ENCODE measurements around the gene QKI. TPM values are rescaled to one million over a fixed set of nuclear protein-coding genes. Genes with fewer than 3 reads are reported as not detected.

Gene QKI
- polyA plus RNA-seq, 1 donor (not counting 4 experiments of a cell fraction or from before 2014, with no cell fraction given): 53.3 TPM

DNA sequence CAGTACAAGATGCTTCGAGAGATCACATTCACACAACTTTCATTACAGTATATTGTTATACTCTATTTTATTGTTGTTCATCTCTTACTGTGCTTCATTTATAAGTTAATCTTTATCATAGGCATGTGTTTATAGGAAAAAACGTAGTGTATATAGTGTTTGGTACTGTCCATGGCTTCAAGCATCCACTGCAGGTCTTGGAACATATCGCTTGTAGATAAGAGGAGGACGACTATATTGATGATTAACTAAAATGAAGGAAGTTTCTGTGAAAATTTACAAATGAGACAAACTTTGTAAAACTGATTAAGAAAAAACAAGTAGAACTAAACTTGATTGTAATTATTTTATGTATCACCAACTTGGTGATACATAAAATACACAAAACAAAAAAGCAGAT, 98.5 kb downstream of the QKI start:
- FAIRE-seq: no peak
- no peaks in the 10 kb centered on the region for H3K36me3 ChIP-seq (ENCODE audit: control insufficient read depth in 2 of 2, extremely low read depth in 1 of 2, insufficient read depth in 2 of 2, low read length in 2 of 2)
- no peak overlapping the region for H3K4me2 ChIP-seq (ENCODE audit: control insufficient read depth, extremely low read depth, insufficient read depth, low read depth, low read length)
- no peaks in the 10 kb centered on the region for H3K4me1 ChIP-seq (ENCODE audit: control insufficient read depth, extremely low read depth, insufficient read depth, low read length)
- H4K20me1 ChIP-seq (ENCODE audit: control insufficient read depth, extremely low read depth, insufficient read depth, low read length): no peaks in the 10 kb centered on the region
- no peak for DNase-seq (ENCODE audit: low read depth, low spot score)
- H3K9ac ChIP-seq (ENCODE audit: control insufficient read depth, extremely low read depth, insufficient read depth, low read length): no peak overlapping the region
- no peaks in the 10 kb centered on the region for H3K9me1 ChIP-seq (ENCODE audit: control insufficient read depth, extremely low read depth, insufficient read depth, low read length)
- dilution Hi-C loops (cut with MboI; ENCODE audit: extremely low pct_ligation_motif_present, low sequenced_read_pairs): no loop called here
- no peak overlapping the region for H2AFZ ChIP-seq (ENCODE audit: control insufficient read depth, low read length)
- TF ChIP-seq, protein P1, sequence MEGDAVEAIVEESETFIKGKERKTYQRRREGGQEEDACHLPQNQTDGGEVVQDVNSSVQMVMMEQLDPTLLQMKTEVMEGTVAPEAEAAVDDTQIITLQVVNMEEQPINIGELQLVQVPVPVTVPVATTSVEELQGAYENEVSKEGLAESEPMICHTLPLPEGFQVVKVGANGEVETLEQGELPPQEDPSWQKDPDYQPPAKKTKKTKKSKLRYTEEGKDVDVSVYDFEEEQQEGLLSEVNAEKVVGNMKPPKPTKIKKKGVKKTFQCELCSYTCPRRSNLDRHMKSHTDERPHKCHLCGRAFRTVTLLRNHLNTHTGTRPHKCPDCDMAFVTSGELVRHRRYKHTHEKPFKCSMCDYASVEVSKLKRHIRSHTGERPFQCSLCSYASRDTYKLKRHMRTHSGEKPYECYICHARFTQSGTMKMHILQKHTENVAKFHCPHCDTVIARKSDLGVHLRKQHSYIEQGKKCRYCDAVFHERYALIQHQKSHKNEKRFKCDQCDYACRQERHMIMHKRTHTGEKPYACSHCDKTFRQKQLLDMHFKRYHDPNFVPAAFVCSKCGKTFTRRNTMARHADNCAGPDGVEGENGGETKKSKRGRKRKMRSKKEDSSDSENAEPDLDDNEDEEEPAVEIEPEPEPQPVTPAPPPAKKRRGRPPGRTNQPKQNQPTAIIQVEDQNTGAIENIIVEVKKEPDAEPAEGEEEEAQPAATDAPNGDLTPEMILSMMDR (optimal IDR thresholded peaks at IDR 0.05 in 1 of 3, IDR thresholded peaks at IDR 0.05 in 1 of 3, conservative IDR thresholded peaks at IDR 0.05 in 1 of 3; ENCODE audit: extremely low read depth in 1 of 3, insufficient read depth in 2 of 3, low read length in 3 of 3): no peak
- TF ChIP-seq EZH2 (IDR thresholded peaks at IDR 0.05; ENCODE audit: low read length): no peak
- no peak overlapping the region for H3K27ac ChIP-seq (ENCODE audit: control insufficient read depth, insufficient read depth, low read length)
- H3K9me3 ChIP-seq (ENCODE audit: control insufficient read depth, low read depth, low read length): no peaks in the 10 kb centered on the region
- no peaks in the 10 kb centered on the region for H3K27me3 ChIP-seq (ENCODE audit: control insufficient read depth, extremely low read depth, insufficient read depth, low read length)
- H3K4me3 ChIP-seq (ENCODE audit: control insufficient read depth in 2 of 3, extremely low read depth in 1 of 3, insufficient read depth in 2 of 3, low read depth in 1 of 3, low read length in 3 of 3): no peak overlapping the region
- H3K79me2 ChIP-seq (ENCODE audit: control insufficient read depth, insufficient read depth, low read length): peaks cover 39% of the 10 kb centered on the region

DNA sequence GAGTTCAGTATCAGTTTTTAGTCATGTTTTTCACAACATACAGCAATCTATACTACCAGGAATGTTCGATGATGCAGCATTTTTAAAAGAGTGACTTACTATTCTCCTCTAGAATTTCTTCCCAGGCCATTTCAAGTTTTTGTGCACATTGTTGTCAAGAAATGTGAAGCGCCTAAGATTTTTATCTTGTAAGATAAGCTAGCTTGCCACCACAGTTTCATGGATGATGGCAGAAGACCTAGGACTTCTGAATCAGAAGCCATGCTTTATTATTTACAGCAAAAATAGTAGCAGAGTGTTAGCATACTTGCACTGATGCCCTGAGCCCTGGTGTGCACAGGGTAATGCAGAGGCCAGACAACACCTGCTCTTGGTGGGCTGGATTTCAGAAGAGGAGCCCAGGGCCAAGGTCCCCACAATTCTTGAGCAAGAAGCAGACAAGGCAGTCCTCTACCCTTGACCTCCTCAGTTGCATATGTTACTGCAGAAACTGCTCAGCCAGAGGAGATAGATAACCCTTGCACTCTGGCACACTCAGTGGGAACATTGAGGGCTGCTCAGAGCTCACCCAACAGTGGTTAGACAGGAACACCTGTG, 99.2 kb downstream of the QKI start:
- no peaks in the 10 kb centered on the region for H3K4me1 ChIP-seq (ENCODE audit: control insufficient read depth, extremely low read depth, insufficient read depth, low read length)
- no peak overlapping the region for H3K4me2 ChIP-seq (ENCODE audit: control insufficient read depth, extremely low read depth, insufficient read depth, low read depth, low read length)
- no peaks in the 10 kb centered on the region for H3K9me1 ChIP-seq (ENCODE audit: control insufficient read depth, extremely low read depth, insufficient read depth, low read length)
- no peak overlapping the region for H2AFZ ChIP-seq (ENCODE audit: control insufficient read depth, low read length)
- no peaks in the 10 kb centered on the region for H3K36me3 ChIP-seq (ENCODE audit: control insufficient read depth in 2 of 2, extremely low read depth in 1 of 2, insufficient read depth in 2 of 2, low read length in 2 of 2)
- H3K27me3 ChIP-seq (ENCODE audit: control insufficient read depth, extremely low read depth, insufficient read depth, low read length): no peaks in the 10 kb centered on the region
- DNase-seq (ENCODE audit: low read depth, low spot score) (no peak), FAIRE-seq (no peak)
- H3K79me2 ChIP-seq (ENCODE audit: control insufficient read depth, insufficient read depth, low read length): peaks cover 46% of the 10 kb centered on the region
- no peak overlapping the region for H3K4me3 ChIP-seq (ENCODE audit: control insufficient read depth in 2 of 3, extremely low read depth in 1 of 3, insufficient read depth in 2 of 3, low read depth in 1 of 3, low read length in 3 of 3)
- H3K27ac ChIP-seq (ENCODE audit: control insufficient read depth, insufficient read depth, low read length): no peak overlapping the region
- dilution Hi-C loops (cut with MboI; ENCODE audit: extremely low pct_ligation_motif_present, low sequenced_read_pairs): no loop called here
- H3K9me3 ChIP-seq (ENCODE audit: control insufficient read depth, low read depth, low read length): no peaks in the 10 kb centered on the region
- no peak overlapping the region for H3K9ac ChIP-seq (ENCODE audit: control insufficient read depth, extremely low read depth, insufficient read depth, low read length)
- no peak for TF ChIP-seq EZH2 (IDR thresholded peaks at IDR 0.05; ENCODE audit: low read length)
- TF ChIP-seq, protein P1 (optimal IDR thresholded peaks at IDR 0.05 in 1 of 3, IDR thresholded peaks at IDR 0.05 in 1 of 3, conservative IDR thresholded peaks at IDR 0.05 in 1 of 3; ENCODE audit: extremely low read depth in 1 of 3, insufficient read depth in 2 of 3, low read length in 3 of 3): no peak
- no peaks in the 10 kb centered on the region for H4K20me1 ChIP-seq (ENCODE audit: control insufficient read depth, extremely low read depth, insufficient read depth, low read length)

All from keratinocyte (primary cell).